A172 (cell line): Measurements from ENCODE around the gene PAF1. TPM values are rescaled to one million over a fixed set of nuclear protein-coding genes. Genes with fewer than 3 reads are reported as not detected.
A peak's percentile ranks its signal among the peaks of the same experiment; 100 is the strongest.

ENCODE experiments used
- DNase-seq: peaks from one replicate; pipeline ENCODE4 v3.0.0-alpha.2; 2015; ENCODE audit warnings: low spot score
- total RNA-seq: library from RNA; depleted of rRNA; stranded (reverse); fragments of >200 nt; shearing (Covaris generic); gene quantifications from 2 replicates; pipeline ENCODE4 v1.2.3, GENCODE V29; 2014

PAF1 gene
- total RNA-seq, 1 experiment from 2014 or later = 55.3 TPM

DNA sequence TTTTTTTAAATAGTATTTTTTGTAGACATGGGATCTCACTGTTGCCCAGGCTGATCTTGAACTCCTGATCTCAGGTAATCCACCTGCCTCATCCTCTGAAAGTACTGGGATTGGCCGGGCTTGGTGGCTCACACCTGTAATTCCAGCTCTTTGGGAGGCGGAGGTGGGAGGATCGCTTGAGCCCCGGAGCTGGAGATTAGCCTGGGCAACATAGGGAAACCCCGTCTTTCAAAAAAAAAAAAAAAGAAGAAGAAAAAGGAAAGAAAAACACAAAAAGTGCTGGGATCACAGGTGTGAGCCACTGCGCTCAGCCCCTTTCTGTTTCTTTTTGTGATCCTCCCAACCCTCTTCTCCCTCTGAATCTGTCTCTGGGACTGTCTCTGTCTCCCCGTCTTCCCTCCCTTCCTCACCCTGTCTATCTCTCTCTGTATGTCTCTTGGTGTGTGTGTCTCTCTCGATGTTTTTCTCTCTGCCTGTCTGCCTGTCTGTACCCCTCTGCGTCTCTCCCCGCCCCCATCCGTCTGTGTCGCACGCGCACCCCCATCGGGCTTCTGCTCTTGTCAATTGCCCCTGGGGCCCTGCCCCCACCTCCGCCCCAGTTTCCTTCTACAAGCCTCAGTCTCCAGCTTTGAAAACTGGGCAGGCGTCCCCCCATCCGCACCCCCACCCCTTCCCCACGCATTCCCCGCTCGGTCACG lies 15.2 kb upstream of the PAF1 start:
- DNase-seq = no peak

DNA sequence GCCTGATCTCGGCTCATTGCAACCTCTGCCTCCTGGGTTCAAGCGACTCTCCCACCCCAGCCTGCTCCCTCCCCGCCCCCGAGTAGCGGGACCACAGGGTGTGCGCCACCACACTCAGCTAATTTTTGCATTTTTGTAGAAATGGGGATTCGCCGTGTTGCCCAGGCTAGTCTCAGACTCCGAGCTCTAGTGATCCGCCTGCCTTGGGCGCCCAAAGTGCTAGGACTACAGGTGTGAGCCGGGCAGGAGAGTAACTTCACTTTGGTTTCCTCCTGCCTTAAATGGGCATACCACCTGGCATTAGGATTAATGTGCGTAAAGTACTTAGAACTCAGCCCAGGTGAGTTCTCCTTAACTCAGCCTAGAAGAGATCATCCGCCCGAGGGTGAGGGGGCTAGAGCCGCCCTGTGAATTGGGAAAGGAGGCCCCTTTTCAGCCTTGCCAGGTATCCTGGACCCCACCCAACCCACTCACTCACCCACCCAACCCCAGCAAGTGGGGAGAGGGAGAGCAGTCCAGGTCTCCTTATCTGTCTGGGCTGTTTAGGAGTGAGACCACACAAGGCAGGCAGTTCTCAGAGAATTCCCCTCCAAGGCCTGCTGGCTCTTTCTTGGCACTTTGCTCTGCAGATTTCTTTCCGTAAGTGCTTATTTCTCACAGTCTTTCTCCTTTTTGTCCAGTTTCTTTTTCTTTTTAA lies 14.5 kb upstream of the PAF1 start:
- no peak for DNase-seq

DNA sequence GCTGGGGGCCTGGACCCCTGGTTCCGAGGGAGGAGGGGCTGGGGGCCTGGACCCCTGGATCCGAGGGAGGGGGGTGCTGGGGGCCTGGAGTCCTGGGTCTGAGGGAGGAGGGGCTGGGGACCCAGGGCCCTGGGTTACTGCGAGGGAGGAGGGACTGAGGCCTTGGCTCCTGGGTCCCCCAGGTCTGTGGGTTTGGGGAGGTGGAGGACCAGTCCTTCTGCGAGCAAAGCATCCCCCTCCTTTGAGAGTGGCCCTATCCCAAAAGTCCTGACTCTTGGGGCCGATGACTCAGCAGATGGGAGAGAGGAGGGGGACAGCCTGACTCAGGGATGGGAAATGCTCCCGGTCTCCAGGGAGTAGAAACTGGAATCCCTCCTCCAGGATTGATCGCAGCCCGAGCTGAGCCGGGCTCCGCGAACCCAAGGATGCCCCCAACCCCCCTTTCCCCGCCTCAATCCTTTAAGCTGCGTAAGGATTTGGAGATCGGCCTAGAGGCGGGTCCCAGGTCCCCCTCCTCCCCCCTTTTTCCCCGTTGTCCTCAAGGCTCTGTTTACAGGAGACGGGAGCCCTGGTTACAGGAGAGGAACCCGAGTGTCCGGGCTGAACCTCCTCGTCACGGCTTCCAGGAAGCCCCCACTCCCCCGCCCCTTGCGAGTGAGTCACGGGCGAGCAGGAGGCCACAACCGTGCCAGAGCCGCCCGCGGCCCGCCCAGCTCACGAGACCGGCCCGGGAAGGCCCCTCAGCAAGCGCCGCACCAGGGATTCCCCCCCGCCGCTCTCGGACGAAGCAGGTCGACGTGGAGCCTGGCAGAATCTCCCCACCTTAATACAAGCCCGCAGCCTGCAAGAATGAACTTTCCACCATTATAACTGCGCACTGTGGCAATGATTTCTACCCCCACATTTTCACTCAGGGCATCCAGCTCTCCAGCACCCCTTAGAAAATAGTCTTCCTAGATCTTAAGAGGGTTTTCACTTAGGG lies 12.7 kb upstream of the PAF1 start:
- peak; percentile 96 for DNase-seq

DNA sequence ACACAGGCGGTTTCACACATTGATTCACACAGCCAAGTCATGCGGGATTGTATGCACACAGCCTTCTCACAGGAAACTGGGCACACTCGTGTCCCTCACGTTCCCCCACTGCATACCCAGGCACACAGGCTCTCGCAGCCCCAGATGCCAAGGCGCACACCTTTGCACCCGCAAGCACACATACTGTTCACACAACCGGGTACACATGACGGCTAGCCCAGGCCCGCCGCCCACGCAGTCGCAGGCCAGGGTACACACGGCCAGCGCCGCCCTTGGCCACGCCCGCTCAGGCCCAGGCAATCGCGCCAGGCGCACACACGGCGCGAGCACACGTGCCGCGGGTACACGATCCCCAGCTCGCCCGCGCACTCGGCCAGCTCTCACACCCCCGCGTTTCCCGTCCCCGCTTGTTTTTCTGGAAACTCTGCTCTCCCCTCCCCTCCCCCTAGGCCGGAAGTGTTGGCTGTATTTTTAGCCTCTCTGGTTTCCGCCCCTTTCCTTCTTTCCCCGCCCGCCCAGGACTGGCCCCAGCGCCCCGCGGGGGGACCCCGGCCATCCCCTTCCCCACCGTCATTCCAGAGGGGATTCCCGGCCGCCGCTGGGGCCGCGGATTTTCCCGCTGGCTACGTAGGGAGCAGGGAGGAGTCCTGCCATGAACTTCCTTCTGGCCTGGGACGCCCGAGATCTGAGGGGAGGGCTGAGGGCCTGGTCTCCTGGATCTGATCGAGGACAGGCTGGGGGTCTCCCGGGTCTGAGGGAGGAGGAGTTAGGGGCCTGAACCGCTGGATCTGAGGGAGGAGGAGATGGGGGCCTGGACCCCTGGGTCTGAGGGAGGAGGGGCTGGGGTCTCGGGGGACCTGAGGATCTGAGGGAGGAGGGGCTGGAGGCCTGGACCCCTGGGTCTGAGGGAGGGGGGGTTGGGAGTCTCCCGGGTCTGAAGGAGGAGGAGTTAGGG lies 11.7 kb upstream of the PAF1 start:
- peak; percentile 82 for DNase-seq

DNA sequence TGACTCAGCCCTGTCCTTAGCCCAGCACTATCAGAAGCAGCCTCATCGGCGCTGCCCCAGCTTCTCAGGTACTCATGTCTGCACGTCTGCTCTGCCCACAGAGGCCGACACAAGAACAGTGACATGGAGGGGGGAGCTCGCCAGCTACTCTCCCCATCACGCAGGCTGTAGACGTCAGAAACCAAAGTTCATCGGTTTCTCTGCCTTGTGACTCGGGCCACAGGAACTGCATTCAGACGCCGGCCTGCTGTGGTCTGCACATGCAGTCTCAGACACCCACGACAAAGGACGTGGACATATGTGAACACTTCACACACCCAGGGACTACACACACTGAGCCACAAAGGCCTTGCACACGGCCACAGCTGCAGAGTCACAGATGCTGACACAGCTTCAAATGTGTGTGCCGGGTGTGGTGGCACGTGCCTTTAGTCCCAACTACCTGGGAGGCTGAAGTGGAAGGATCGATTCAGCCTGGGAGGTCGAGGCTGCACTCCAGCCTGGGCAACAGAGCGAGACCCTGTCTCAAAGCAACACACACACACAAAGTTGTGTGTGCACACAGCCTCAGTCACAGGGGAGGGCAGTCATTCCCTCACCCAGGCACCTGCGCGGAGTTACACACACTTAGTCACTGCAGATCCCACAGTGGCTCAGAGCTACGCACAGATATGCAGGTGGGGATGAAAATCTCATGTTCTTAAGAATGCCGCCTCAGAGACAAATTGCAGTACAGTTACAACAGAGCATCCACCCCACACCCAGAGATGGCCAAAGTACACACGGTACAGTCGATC lies 10.8 kb upstream of the PAF1 start:
- DNase-seq = peak; percentile 90

DNA sequence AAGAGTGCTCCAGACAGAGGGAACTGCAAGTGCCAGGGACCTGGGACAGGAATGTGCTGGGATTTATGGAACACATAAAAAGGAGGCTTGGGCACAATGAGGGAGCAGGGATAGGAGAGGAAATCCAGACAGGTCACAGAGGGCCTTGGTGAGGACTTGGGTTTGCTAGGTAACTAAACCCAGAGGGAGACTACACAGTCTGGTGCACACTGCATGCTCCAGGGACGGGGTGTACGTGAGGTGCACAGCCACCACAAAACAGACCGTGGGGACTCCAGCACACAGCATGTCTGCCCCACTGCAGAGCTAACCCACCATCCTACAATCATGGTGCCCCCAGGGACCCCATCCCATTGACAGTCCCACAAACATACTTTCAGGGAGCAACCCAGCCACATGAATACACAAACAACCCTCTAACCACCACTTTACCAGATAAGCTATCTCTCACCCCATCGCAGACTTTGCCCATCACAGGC lies 10.2 kb upstream of the PAF1 start:
- DNase-seq = no peak

DNA sequence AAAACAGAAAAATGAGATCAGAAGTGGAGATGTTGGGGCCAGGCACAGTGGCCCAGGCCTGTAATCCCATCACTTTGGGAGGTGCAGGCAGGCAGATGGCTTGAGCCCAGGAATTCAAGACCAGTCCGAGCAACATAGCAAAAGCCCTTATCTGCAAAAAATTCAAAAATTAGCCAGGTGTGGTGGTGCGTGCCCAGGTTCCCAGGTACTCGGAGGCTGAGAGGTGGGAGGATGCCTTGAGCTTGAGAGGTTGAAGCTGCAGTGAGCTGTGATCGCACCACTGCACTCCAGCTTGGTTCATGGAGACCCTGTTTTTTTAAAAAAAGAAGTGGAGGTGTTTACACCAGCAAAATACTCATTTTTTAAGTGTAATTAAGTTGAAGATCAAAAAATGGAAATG lies 9.2 kb upstream of the PAF1 start:
- no peak for DNase-seq

DNA sequence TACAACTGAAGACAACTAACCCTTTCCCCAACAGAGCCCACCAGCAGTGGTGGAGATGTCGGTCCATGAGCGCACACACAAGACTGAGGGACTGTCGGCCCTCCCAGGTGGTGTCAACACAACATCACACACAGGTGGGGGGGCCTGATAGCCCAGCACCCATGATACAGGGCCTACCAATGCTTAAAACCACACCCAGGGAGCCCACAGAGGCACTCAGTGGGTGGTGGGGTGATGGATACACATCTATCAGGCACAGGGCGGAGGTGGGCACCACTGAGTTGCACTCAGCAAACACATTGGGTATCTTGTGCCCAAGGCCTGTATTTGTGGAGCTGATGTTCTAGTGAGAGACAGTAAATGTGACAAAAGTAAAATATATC lies 8.8 kb upstream of the PAF1 start:
- no peak for DNase-seq

DNA sequence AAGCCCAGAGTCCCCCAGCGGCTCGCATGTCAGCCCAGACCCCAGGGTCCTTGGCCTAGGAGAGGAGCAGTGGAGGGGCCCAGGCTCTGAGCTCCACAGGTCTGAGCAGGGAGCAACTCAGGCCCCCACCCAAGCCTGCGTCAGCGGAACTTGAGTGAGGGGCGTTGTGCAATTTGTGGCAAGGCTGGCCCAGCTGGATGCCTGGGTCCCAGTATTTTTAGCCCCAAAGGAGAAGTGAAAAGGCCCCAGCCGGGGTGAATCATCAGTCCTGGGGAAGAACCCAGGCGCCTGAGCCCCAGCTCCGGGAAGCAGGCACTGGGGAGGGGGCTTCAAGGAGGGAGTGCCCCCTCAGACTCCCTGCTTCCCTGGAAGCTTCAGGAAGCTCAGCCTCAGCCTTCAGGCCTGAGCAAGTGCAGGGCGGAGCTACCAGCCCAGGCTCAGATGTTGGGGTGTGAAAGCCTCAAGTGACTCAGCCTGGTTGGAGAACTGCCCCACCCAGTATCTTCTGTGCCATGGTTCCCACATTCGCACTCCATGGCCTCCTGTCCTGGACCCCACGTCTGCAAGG lies 7.5 kb upstream of the PAF1 start:
- peak; percentile 92 for DNase-seq

DNA sequence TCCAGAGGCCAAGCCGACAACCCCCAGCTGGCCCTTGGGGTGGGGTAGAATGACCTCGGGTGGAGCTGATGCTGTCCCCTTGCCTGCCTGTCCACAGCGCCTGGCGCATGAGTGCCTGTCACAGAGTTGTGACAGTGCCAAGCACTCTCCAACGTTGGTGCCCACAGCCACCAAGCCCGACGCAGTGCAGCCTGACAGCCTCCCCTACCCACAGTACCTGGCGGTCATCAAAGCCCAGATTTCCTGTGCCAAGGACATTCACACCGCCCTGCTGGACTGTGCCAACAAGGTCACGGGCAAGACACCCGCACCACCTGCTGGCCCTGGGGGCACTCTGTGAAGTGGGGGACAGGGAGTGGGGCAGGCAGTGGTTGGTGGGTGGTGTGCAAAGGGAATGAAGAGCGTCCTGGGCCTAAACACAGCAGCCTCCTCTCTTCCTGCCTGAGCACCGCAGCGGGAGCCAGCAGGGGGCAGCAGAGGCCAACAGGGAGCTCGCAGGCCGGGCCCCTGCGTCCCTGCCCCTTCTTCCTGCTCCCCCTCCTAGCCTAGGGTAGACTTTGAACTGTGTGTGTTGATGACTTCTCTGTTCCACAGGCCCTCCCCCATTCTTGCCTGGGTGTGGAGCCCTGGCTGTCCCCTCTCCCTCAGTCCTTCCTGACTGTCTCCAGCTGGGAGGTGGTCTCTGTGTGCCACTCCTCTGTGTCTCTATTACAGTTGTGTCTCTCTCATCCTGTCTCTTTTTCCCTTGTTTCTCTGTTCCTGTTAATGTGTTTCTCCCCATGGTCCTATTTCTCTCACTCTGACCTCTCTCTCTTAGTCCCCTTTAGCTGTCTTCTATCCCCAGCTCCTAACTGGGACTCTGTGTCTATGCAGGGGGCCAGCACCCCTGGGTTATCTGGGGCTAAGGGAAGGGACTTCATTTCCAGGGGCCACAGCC lies 6.7 kb upstream of the PAF1 start:
- DNase-seq = peak; percentile 79

DNA sequence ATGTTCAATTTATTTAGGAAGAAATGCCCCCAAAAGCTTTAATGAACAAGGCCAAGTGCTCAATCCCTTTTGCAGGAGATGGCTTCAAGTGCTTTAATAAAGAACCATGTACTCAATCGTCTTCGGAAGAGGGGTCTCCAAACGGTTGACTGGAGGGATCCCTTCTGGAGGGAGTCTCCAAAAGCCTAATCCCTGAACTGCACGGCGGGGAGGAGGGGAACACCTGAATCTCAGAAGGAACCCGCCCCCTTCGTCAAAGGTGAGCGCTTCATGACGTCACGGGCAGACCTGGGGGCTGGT lies 505 bp downstream of the PAF1 start:
- peak; percentile 58 for DNase-seq

DNA sequence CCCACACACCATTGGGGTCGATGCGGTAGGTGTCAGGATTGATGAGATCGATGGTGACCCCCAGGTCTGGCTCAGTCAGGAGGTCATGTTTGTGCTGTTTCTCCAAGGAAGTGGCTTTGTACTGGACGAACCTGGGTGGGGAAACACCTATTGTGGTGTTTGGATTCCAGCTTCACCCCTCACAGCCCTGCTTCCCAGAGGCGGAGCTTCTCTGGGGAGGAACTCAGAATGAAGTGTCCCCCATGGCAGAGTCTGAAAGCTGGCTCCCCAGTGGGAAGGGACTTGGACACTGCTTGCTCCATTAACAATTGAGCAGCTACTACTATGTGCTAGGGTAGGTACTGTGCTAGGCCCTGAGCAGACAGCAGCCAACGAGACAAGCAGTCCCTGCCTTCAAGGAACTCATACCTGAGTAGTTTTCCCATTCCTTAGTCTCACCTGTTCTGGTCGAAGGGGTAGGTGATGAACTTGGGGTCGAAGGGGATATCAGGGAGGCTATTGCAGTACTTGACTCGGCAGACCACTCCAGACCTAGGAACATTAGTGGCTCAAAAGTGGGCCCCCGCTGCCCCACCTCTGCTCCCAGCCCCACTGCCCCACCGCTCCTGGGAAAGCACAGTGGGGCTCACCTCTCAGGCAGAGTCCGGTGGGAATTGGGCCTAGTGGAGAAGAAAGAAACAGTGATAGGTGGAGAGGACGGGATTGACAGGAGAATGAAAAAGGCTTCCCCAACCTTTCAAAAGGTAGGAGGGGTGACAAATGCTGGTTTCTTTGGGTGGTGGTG lies 1.1 kb downstream of the PAF1 start:
- no peak for DNase-seq

DNA sequence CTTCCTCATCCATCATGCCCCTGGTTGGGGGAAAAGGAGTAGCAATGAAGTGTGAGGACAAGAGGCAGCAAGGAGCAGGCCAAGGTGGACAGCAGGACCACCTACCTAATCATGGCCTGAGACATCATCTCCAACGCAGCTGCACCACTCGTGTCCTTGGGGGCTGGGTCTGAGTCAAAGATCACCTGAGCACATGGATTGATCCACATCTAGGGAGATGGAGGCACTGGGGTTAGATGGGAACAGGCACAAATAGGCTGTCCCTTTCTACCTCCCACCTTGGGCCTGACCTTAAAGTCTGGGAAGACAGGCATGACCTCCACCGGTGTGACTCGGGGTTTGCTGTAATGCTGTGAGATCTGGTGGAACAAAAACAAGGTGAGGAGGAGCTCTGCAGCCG lies 2.2 kb downstream of the PAF1 start:
- no peak for DNase-seq

DNA sequence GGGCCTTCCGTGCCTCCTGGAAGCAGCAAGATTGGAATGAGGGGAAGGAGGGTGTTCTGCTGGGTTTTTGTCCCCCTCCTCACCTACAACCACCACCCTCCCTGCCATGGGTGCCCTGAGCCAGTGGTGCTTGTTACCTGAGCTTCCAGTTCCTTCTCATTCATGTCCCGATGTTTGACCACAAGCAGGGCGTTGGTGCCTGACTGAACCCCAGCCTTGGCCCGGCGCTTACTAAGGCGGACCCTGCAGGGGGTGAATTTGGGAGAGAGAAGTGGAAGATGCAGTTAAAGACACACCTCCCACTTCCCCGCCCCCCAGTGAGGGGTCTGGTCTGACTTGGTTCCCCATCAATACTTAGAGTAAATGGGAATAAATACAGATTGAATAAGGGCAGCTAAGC lies 4.3 kb downstream of the PAF1 start:
- no peak for DNase-seq

DNA sequence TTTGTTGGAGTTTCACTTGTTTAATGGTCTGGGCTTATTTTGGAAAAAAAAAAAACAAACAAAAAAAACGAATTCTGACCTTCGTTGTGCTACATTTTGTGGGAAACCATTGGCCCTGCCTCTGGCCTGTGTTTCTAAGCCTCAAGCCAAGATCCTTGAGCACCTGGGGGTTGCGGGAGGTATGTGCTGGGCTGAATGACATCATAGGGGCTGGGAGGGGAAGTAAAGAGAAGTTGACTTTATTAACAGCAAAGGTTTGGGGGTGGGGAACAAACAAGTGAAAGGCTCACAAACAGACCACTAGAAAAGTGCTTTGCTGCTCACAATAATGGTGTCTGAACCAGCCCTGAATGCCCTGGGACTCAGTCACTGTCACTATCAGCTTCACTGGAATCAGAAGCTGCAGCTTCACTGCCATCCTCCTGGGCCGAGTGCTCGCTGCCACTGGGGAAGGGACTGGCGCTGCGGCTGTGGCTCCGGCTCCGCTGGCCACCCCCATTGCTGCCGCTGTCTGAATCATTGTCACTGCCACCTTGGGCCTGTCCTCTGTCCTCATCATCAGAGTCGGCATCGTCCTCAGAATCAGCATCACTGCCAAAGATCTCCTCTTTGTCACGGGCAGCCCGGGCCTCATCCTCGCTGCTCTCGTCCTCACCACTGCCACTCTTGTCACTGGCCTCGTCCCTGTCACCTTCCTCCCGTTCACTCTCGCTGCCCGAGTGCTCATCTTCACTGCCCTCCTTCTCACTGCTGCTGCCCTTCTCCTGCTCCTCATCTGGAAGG lies 5.1 kb downstream of the PAF1 start:
- DNase-seq = no peak

DNA sequence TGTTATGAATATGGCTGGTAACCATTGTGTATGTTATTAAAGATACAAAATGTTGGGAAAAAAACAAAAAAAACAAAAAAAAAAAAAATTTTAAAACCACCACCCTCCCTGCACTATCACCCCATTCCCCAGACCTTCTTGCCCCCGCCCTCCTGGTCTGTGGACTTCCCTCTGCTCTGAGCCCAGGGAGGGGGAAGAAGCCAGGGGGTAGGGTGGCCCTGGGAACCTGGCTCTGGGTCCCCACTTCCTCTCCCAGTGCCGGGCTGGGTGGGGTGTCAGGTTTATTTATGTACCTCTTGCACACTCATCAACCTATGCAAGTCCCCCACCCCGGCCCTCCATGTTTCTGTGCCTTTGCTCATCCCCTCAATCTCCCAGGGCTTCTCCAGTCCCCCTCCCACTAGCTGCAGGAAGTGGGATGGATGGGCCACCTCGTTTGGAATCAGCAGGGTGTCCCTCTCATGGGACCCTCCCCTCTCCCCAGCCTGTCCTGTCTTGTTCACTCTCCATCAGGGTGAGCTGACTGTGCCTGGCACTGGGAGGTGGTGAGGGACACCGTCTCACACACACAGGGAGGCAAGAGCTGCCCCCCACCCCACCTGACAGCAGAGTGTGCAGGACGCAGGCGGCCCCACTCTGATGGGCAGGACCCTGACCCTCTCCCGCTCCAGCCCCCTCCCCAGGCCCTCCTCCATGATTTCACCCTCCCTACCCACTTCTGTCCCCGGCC lies 5.9 kb downstream of the PAF1 start:
- DNase-seq = no peak
